Nephron progenitor cell (in vitro differentiated cells): Measurements from ENCODE around the gene MYH6.
A peak's percentile ranks its signal among the peaks of the same experiment; 100 is the strongest.

ENCODE experiments used
- DNase-seq: peaks from one replicate; pipeline ENCODE4 v3.0.0; 2021
- H3K27ac Mint-ChIP-seq: 2 replicates; pipeline ENCODE4 v1.8.0; 2021; ENCODE audit warnings: mild to moderate bottlenecking, moderate library complexity, mixed read lengths
- H3K27me3 Mint-ChIP-seq: 2 replicates; pipeline ENCODE4 v1.8.0; 2021; ENCODE audit warnings: mild to moderate bottlenecking, low read depth, mixed read lengths; ENCODE audit not compliant: poor library complexity
- H3K36me3 Mint-ChIP-seq: 2 replicates; pipeline ENCODE4 v1.8.0; 2021; ENCODE audit warnings: low read depth, mixed read lengths
- H3K4me1 Mint-ChIP-seq: 2 replicates; pipeline ENCODE4 v1.8.0; 2021; ENCODE audit warnings: mixed read lengths
- H3K4me3 Mint-ChIP-seq: 2 replicates; pipeline ENCODE4 v1.8.0; 2021; ENCODE audit warnings: mild to moderate bottlenecking, moderate library complexity, mixed read lengths
- H3K9me3 Mint-ChIP-seq: 2 replicates; pipeline ENCODE4 v1.8.0; 2021; ENCODE audit warnings: mild to moderate bottlenecking, moderate library complexity, mixed read lengths
- TF ChIP-seq, protein P1 (sequence below): fragments of 200-600 bp; sonication (generic); IDR thresholded peaks from 2 replicates; pipeline ENCODE4 v1.5.0; 2021; ENCODE audit warnings: antibody characterized with exemption

MYH6 gene

DNA sequence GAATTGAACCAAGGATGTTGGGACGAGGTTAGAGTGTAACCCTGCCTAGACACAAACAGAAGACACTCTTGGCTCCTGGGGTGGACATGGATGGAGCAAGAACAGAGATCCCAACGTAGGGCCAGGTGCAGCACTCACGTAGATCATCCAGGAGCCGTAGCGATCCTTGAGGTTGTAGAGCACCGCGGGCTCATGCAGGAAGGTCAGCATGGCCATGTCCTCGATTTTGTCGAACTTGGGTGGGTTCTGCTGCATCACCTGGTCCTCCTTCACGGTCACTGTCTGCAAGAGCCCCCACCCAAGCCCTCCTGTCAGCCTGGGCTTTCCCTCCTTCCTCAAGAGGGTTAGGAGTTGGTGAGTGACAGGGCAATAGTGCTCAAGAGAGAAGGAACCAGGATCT is 24.9 kb upstream of the MYH6 start:
- Mint-ChIP-seq H3K4me3 (no peak overlapping the region), H3K27ac (no peak overlapping the region), H3K36me3 (no peaks in the 10 kb centered on the region), H3K27me3 (peaks cover 55% of the 10 kb centered on the region), H3K9me3 (no peaks in the 10 kb centered on the region), H3K4me1 (peaks cover 36% of the 10 kb centered on the region)
- TF ChIP-seq, protein P1, sequence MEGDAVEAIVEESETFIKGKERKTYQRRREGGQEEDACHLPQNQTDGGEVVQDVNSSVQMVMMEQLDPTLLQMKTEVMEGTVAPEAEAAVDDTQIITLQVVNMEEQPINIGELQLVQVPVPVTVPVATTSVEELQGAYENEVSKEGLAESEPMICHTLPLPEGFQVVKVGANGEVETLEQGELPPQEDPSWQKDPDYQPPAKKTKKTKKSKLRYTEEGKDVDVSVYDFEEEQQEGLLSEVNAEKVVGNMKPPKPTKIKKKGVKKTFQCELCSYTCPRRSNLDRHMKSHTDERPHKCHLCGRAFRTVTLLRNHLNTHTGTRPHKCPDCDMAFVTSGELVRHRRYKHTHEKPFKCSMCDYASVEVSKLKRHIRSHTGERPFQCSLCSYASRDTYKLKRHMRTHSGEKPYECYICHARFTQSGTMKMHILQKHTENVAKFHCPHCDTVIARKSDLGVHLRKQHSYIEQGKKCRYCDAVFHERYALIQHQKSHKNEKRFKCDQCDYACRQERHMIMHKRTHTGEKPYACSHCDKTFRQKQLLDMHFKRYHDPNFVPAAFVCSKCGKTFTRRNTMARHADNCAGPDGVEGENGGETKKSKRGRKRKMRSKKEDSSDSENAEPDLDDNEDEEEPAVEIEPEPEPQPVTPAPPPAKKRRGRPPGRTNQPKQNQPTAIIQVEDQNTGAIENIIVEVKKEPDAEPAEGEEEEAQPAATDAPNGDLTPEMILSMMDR = no peak
- no peak for DNase-seq

DNA sequence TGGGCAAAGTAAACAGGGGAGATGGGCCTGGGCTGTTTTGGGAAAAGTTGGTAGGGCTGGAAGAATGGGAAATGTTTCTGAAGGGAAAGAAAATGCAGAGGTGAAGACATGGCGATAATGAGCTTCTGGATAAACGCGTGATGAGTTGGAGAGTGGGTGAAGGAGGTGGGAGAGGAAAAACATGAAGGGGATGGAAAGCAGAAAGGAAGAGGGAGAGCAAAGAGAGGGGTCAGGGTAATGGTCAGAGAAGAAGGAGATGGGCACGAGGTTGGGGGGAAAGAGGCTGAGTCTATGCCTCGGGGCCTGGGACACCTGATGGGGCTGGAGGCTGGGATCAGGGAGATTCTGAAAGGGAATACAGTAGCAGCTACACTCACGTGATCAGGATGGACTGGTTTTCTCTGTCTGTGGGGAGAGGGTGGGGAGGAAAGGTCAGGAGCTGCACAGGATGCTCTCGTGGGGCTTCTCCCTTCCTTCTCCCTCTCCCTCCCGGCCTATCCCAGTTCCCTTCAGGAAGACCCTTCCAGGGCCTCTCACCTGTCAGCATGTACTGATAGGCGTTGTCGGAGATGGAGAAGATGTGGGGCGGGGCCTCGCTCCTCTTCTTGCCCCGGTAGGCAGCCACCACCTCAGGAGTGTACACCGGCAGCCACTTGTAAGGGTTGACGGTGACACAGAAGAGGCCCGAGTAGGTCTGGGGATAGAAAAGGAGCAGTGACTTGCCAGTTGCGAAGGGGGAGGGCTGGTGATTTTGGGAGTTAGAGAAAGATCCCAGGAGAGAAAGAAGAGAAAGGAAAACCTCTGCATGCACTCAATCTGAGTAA is 24.2 kb upstream of the MYH6 start:
- H3K4me1 Mint-ChIP-seq = peaks cover 30% of the 10 kb centered on the region
- no peaks in the 10 kb centered on the region for H3K9me3 Mint-ChIP-seq
- TF ChIP-seq, protein P1 = no peak
- no peak for DNase-seq
- no peaks in the 10 kb centered on the region for H3K36me3 Mint-ChIP-seq
- H3K27me3 Mint-ChIP-seq = peaks cover 62% of the 10 kb centered on the region
- no peak overlapping the region for H3K4me3 Mint-ChIP-seq
- H3K27ac Mint-ChIP-seq = no peak overlapping the region

DNA sequence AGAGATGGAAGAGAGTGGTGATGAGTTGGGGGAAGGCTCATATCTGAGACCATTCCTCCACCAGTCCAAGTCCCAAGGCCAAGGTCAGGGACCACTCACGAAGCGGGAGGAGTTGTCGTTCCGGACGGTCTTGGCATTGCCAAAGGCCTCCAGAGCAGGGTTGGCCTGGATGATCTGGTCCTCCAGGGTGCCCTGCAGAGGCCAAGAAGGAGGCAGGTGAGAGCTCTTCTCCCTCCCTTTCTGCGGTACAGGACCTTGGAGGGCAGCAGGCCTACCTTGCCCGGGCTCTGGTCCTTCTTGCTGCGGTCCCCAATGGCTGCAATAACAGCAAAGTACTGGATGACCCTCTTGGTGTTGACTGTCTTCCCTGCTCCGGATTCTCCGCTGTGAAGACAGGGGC is 23.4 kb upstream of the MYH6 start:
- H3K4me3 Mint-ChIP-seq = no peak overlapping the region
- no peaks in the 10 kb centered on the region for H3K9me3 Mint-ChIP-seq
- peaks cover 23% of the 10 kb centered on the region for H3K4me1 Mint-ChIP-seq
- no peak for DNase-seq
- H3K27me3 Mint-ChIP-seq = peaks cover 63% of the 10 kb centered on the region
- TF ChIP-seq, protein P1 = no peak
- peak overlapping the region; percentile 33 for H3K27ac Mint-ChIP-seq
- no peaks in the 10 kb centered on the region for H3K36me3 Mint-ChIP-seq

DNA sequence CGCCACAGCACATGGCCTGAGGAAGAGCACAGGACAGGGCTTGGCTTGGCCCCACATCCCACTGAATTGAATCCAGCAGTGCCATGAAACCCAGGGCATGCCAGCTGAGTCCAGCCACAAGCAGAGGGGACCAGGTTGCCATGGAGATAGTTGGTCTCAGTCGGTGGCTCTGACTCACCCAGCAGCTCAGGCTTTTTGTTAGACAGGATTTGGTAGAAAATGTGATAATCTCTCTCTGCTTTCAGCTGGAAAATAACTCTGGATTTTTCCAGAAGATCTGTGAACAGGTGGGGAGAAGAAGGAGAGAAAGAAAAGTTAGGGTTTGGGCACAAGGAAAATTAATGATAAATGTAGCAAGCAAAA is 22.6 kb upstream of the MYH6 start:
- Mint-ChIP-seq H3K4me1 (peaks cover 15% of the 10 kb centered on the region), H3K27ac (no peak overlapping the region), H3K4me3 (no peak overlapping the region), H3K36me3 (no peaks in the 10 kb centered on the region), H3K27me3 (peaks cover 63% of the 10 kb centered on the region), H3K9me3 (no peaks in the 10 kb centered on the region)
- TF ChIP-seq, protein P1 = no peak
- no peak for DNase-seq

DNA sequence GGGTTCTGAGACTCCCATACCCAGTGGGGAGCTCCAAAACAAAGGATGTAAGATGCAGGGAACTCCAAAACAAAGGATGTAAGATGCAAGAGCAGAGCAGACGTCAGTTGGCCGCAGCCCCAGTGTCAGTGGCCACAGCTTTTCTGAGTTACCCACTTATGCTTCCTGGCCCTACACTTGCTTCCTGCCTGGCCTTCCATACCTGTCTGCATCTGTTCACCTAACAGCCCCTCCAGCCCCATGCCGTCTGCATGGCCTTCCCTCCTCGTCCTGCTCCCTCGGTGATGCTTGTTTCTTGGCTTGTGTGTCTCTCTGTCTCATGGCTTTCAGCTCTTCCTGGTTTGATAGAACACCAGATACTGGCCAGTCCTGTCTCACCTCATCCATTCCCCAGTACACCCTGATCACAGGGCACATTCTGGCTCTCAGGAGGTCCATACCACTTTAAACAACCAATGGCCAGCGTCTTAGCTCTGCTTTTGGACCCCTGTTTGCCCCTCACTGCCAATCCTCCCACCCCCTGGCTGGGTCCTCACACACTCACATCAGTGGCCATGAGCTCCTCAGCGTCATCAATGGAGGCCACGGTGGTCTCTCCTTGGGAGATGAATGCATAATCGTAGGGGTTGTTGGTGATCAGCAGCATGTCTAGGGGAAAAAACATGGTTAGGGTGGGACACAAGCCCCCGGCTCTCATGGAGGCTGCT is 22.1 kb upstream of the MYH6 start:
- no peak for DNase-seq
- Mint-ChIP-seq H3K4me1 (peaks cover 9% of the 10 kb centered on the region), H3K27me3 (peaks cover 65% of the 10 kb centered on the region), H3K36me3 (no peaks in the 10 kb centered on the region), H3K9me3 (no peaks in the 10 kb centered on the region), H3K27ac (no peak overlapping the region), H3K4me3 (no peak overlapping the region)
- TF ChIP-seq, protein P1 = no peak
